ENCODE measurements around the gene CDKL5.

- TF ChIP-seq, protein P1, sequence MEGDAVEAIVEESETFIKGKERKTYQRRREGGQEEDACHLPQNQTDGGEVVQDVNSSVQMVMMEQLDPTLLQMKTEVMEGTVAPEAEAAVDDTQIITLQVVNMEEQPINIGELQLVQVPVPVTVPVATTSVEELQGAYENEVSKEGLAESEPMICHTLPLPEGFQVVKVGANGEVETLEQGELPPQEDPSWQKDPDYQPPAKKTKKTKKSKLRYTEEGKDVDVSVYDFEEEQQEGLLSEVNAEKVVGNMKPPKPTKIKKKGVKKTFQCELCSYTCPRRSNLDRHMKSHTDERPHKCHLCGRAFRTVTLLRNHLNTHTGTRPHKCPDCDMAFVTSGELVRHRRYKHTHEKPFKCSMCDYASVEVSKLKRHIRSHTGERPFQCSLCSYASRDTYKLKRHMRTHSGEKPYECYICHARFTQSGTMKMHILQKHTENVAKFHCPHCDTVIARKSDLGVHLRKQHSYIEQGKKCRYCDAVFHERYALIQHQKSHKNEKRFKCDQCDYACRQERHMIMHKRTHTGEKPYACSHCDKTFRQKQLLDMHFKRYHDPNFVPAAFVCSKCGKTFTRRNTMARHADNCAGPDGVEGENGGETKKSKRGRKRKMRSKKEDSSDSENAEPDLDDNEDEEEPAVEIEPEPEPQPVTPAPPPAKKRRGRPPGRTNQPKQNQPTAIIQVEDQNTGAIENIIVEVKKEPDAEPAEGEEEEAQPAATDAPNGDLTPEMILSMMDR (IDR thresholded peaks at IDR 0.05), result peak in 1 of 7 experiments; percentile 8
- peak in 2 of 4 donors; percentile 31 to 40 for TF ChIP-seq POLR2A (IDR thresholded peaks at IDR 0.05)
- peak; percentile 11 to 72 (median 39) for TF ChIP-seq POLR2AphosphoS5 (IDR thresholded peaks at IDR 0.05)
- TF ChIP-seq EP300 (IDR thresholded peaks at IDR 0.05), result no peak
Measured at GRCh38 chrX:18425199-18426003, at the start of gene CDKL5.
